GM12874 (cell line): Measurements from ENCODE around the gene PANX1.

ENCODE experiments used
- TF ChIP-seq, protein P1 (sequence below): IDR thresholded peaks from 2 replicates; pipeline ENCODE4 v1.5.1; 2011; ENCODE audit warnings: low read depth, mild to moderate bottlenecking, control low read depth, low read length, moderate library complexity; ENCODE audit not compliant: insufficient read depth

Gene PANX1, protein sequence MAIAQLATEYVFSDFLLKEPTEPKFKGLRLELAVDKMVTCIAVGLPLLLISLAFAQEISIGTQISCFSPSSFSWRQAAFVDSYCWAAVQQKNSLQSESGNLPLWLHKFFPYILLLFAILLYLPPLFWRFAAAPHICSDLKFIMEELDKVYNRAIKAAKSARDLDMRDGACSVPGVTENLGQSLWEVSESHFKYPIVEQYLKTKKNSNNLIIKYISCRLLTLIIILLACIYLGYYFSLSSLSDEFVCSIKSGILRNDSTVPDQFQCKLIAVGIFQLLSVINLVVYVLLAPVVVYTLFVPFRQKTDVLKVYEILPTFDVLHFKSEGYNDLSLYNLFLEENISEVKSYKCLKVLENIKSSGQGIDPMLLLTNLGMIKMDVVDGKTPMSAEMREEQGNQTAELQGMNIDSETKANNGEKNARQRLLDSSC

DNA sequence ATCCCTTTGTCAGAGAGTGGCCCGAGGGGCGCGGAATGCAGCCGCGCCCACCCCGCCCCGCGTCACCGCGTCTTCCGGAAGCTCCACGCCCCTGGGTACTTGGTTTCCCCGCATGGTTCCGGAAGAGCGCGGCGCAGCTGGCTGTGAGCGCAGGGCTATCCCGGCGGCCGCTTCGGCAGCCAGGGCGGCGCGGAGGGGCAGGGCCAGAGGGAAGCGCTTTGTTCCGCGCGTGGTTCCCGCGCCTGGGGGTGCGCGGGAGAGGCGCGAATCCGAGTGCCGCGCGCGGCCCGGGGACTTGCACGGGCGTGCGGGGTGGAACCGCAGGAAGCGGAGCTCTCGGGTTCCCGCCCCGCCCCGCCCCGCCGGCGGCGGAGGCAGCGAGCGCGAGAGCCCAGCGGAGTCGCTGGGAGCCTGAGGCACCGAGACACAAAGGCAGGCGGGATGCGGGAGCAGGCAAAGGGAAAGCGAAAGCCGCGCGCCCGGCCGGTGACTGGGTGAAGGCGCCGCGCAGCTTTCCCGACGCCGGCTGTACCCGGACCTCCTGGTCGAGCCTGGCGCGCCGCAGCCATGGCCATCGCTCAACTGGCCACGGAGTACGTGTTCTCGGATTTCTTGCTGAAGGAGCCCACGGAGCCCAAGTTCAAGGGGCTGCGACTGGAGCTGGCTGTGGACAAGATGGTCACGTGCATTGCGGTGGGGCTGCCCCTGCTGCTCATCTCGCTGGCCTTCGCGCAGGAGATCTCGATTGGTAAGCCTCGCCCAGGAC is at the start of gene PANX1:
TSS of gene PANX1 (plus strand) at position 96 of the 766 bp plus-strand sequence. CDS start at position 568, 472 bp downstream.
- TF ChIP-seq, protein P1, sequence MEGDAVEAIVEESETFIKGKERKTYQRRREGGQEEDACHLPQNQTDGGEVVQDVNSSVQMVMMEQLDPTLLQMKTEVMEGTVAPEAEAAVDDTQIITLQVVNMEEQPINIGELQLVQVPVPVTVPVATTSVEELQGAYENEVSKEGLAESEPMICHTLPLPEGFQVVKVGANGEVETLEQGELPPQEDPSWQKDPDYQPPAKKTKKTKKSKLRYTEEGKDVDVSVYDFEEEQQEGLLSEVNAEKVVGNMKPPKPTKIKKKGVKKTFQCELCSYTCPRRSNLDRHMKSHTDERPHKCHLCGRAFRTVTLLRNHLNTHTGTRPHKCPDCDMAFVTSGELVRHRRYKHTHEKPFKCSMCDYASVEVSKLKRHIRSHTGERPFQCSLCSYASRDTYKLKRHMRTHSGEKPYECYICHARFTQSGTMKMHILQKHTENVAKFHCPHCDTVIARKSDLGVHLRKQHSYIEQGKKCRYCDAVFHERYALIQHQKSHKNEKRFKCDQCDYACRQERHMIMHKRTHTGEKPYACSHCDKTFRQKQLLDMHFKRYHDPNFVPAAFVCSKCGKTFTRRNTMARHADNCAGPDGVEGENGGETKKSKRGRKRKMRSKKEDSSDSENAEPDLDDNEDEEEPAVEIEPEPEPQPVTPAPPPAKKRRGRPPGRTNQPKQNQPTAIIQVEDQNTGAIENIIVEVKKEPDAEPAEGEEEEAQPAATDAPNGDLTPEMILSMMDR: no peak

DNA sequence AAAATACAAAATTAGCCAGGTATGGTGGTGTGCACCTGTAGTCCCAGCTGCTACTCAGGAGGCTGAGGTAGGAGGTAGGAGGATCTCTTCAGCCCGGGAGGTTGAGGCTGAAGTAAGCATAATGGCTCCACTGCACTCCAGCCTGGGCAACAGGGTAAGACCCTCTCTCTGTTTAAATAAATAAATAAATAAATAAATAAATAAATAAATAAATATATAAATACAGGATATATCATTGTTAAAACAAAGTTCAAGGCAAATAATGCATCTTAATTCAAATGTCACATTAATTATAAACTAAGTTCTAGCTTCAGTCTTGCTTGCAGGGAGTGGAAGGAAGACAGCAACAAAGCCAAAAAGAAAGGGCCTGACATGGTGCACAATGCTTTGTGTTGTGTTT is 44.5 kb upstream of the PANX1 start:
- TF ChIP-seq, protein P1: no peak

DNA sequence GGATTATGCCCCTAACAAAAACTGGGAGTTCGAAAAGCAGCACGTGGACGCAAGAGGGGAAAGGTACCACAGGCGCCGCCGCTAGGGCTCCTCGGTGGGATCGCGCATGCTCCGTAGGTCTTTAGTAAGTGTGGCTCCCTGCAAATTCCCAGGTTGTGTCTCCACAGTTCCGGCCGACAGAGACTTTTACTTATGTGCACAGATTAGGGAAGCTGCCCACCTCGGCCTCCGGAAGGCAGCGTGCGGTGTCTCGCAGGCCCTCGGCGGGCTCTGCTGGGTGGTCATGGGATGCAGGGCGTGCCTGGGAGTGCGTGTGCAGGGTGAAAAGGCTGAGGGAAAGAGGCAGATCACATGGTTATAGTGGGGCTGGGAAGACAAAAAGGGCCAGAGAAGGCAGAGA is 39.7 kb upstream of the PANX1 start:
- TF ChIP-seq, protein P1: no peak

DNA sequence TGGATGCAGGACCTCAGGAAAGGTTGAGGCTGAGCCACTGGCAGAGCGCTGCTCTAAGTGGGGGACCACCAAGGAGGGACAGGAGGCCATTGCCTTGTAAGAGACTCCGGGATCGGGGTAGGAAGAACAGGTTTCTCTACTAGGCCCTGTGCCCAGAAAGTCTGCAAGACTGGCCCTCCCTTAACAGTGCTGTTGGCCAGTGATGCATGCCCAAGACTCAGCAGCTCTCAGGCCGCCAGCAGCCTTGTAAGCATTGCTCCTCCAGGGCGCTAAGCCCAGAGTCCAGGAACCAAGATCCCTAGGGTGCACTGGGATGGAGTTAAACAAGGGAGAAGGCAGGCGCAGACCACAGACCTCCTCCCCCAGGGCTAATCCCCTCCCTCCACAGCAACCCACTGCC is 39.3 kb upstream of the PANX1 start:
- TF ChIP-seq, protein P1: no peak

DNA sequence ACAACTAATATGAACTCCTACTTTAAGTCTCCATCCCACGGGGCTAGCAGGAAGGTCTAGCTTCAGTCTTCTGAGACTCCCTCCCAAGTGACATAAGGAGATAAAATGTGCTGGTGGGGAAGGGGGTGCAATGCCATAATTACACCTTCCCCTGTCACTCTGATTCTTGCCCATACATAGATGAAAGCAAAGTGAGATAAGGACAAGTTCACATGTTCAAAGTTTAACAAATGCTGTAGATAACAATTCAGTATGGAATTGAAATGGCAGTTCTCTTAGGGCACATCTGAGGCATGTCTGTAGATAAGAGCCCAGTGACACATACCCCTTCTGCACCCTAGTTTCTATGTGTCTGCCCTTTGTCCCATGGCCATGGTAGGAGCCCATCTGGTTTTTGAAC is 38.2 kb upstream of the PANX1 start:
- TF ChIP-seq, protein P1: no peak

DNA sequence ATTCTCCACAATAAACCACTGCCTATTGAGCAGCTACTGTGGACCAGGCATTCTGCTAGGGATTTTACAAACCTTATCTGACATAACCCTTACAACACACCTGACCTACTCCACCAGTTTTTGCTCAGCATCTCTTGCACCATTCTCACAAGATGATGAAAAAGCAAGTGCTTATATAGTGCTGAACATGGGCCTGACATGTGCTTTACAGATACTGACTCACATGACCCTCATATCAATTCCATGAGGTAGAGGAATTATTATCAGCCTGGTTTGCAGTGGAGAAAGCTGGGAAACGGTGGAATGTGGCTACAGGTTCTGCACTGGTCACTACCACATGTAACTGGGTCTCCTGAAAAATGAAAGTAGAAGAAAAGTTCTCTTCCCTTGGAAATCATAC is 37.5 kb upstream of the PANX1 start:
- TF ChIP-seq, protein P1: no peak

DNA sequence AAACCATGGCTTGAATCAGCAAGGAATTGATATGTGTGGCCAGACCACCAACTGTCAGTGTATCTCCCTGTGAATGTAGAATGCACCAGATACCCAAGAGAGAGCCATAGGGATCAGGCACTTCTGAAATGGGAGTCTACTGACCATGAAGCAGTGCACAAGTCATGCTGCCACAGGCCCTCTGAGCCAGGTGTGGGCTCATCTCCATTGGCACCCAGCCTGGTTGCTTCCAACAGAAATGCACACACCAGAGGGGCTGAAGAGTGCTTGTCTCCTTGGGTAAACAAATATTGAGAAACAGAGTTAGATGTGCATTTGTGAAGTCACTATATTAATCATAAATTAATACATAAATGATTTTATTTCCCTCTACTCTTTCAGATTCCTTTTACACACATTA is 28.4 kb upstream of the PANX1 start:
- TF ChIP-seq, protein P1: no peak
